CD4-positive, alpha-beta memory T cell (primary cell): ENCODE measurements around the gene TNIK. TPM values are rescaled to one million over a fixed set of nuclear protein-coding genes. Genes with fewer than 3 reads are reported as not detected.

Experiments
- CTCF ChIA-PET: fragments of 350-600 bp; sonication (Branson Sonifier 250); formaldehyde crosslinking; loops from one replicate; lab custom pipeline; 2021; ENCODE audit warnings: inconsistent platforms; ENCODE audit not compliant: partially characterized antibody; lab: Charles Lee
- POLR2A ChIA-PET: fragments of 350-600 bp; sonication (Branson Sonifier 250); formaldehyde crosslinking; loops from one replicate; lab custom pipeline; 2021; ENCODE audit not compliant: partially characterized antibody; lab: Charles Lee
- DNase-seq, 5 donors: peaks; one replicate each; pipeline versions ENCODE4 v3.0.0 to v3.0.0-alpha.2; 2020 to 2022; ENCODE audit warnings: mixed read lengths in 1 of 5
- H3K27ac ChIP-seq: one replicate; pipeline ENCODE4 v1.7.0; 2013; ENCODE audit warnings: low read depth, low read length
- H3K27me3 ChIP-seq: 2 replicates; pipeline ENCODE4 v1.7.0; 2013; ENCODE audit warnings: mild to moderate bottlenecking, low read length, moderate library complexity; ENCODE audit not compliant: insufficient read depth
- H3K36me3 ChIP-seq: 2 replicates; pipeline ENCODE4 v1.7.0; 2013; ENCODE audit warnings: mild to moderate bottlenecking, low read length, moderate library complexity; ENCODE audit not compliant: insufficient read depth
- H3K4me1 ChIP-seq: 2 replicates; pipeline ENCODE4 v1.7.0; 2013; ENCODE audit warnings: mild to moderate bottlenecking, low read length, moderate library complexity; ENCODE audit not compliant: insufficient read depth
- H3K4me3 ChIP-seq, 2 donors: one replicate each; pipeline ENCODE4 v1.7.0; 2013; ENCODE audit warnings: low read length in 2 of 2, mild to moderate bottlenecking in 1 of 2
- H3K9me3 ChIP-seq, 2 donors: one replicate each; pipeline ENCODE4 v1.7.0; 2013; ENCODE audit warnings: low read length in 2 of 2, control low read depth in 1 of 2; ENCODE audit not compliant: control insufficient read depth in 1 of 2
- H3K27ac Mint-ChIP-seq, 7 donors: one replicate each; pipeline ENCODE4 v1.8.0; 2020 to 2021; ENCODE audit warnings: mixed read lengths in 7 of 7, mild to moderate bottlenecking in 6 of 7, inconsistent platforms in 3 of 7, moderate library complexity in 3 of 7
- H3K27me3 Mint-ChIP-seq, 2 donors: one replicate each; pipeline ENCODE4 v1.8.0; 2020 to 2021; ENCODE audit warnings: mixed read lengths in 2 of 2
- H3K36me3 Mint-ChIP-seq, 2 donors: one replicate each; pipeline ENCODE4 v1.8.0; 2020 to 2021; ENCODE audit warnings: mixed read lengths in 2 of 2, inconsistent platforms in 1 of 2, mild to moderate bottlenecking in 1 of 2
- H3K4me1 Mint-ChIP-seq, 4 donors: one replicate each; pipeline ENCODE4 v1.8.0; 2020 to 2021; ENCODE audit warnings: mixed read lengths in 4 of 4, mild to moderate bottlenecking in 1 of 4
- H3K4me3 Mint-ChIP-seq, 8 donors: one replicate each; pipeline ENCODE4 v1.8.0; 2020 to 2021; ENCODE audit warnings: mixed read lengths in 8 of 8, mild to moderate bottlenecking in 7 of 8, moderate library complexity in 6 of 8, inconsistent platforms in 3 of 8
- H3K9me3 Mint-ChIP-seq, 8 donors: one replicate each; pipeline ENCODE4 v1.8.0; 2020 to 2021; ENCODE audit warnings: mixed read lengths in 8 of 8, mild to moderate bottlenecking in 5 of 8, inconsistent platforms in 3 of 8, moderate library complexity in 1 of 8
- intact Hi-C: fragments of 100-400 bp; cut with micrococcal nuclease; formaldehyde crosslinking; loops from one replicate; pipeline ENCODE4 v1.15.1; 2023
- polyA plus RNA-seq, 2 donors: library from polyadenylated mRNA; unstranded; fragments of 300-500 nt; fragmentation: Illumina TruSeq; gene quantifications; one replicate each; pipeline ENCODE4 v1.2.3, GENCODE V29; 2021
- total RNA-seq, 2 experiments: library from RNA; stranded (reverse); gene quantifications; one replicate each; pipeline ENCODE4 v1.2.3, GENCODE V29; 2021

Gene TNIK
- total and polyA plus RNA-seq, 4 experiments from 2014 or later: 14.6 to 93.5 (median 58.1) TPM

DNA sequence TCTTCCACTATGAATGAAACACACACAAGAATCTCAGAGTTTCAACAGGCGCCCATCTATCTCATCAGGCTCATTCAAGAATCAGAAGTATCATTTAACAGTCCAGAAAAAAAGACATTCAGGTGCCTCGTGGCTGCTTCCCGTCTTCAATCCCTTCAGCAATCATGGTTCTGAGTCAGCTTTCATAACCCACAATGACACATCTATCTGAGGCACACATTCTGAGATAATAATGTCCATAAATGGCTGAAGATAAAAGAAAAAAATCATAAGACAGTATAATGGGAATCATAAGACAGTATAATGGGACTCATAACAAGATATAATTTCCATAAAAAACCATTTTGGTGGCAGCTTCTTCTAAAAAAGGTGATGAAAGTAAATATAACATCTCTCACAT, 52.4 kb downstream of the TNIK start:
- Histone ChIP-seq H3K27ac (no peak overlapping the region), H3K27me3 (no peaks in the 10 kb centered on the region), H3K36me3 (no peaks in the 10 kb centered on the region), H3K4me1 (peaks cover 54% of the 10 kb centered on the region), H3K9me3 (no peaks in the 10 kb centered on the region), H3K4me3 (no peak overlapping the region)
- peak overlapping the region in 2 of 8 donors; percentile 26 to 51 for H3K4me3 Mint-ChIP-seq
- no peaks in the 10 kb centered on the region for H3K9me3 Mint-ChIP-seq
- DNase-seq: no peak
- peak overlapping the region in 1 of 7 donors; percentile 8 for H3K27ac Mint-ChIP-seq
- ChIA-PET CTCF (interaction anchor here (1.0 kb wide), 1 partner anchor 158 kb away, joined by 3 read pairs; no protein-coding TSS in a partner anchor), POLR2A (no interaction called here)
- H3K36me3 Mint-ChIP-seq: peaks cover 7 to 13% of the 10 kb centered on the region in 2 donors
- H3K4me1 Mint-ChIP-seq: peaks cover 52 to 82% (median 65%) of the 10 kb centered on the region in 4 donors
- intact Hi-C loops: no loop called here
- no peaks in the 10 kb centered on the region for H3K27me3 Mint-ChIP-seq

DNA sequence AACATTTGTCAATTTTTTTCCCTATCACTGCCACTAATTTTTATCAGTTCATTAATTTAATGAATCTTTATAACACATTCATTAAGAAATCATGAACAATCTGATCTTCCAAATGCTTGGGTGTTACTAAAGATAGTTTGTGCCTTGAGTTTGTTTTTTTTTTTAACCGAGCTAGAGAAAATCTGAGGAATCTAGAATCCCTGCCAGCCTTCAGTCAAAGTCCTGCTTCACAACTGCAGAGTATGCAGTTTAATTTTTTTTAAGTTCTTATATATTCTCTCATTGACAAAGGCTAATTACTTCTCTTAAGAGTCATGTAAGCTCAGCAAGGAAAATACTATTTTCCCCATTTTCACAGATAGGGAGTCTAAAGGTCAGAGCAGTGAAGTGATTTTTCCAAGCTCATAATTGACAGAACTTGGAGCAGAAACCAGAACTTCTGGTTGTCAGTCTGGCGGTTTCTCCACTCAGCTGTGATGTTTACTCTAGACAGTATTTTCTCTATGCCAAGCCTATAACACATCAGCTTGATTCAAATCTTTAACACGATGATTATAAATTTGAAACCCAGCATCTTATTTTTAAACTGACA, 55.7 kb downstream of the TNIK start:
- H3K4me1 ChIP-seq: peaks cover 43% of the 10 kb centered on the region
- H3K4me3 ChIP-seq: no peak overlapping the region
- ChIA-PET CTCF (no interaction called here), POLR2A (no interaction called here)
- H3K9me3 ChIP-seq: no peaks in the 10 kb centered on the region
- no peak overlapping the region for H3K27ac ChIP-seq
- Mint-ChIP-seq H3K27me3 (no peaks in the 10 kb centered on the region), H3K27ac (no peak overlapping the region), H3K9me3 (peaks cover 0 to 2% (median 0%) of the 10 kb centered on the region in 8 donors), H3K36me3 (peaks cover 9 to 18% of the 10 kb centered on the region in 2 donors), H3K4me3 (peak overlapping the region in 1 of 8 donors; percentile 26), H3K4me1 (peaks cover 46 to 87% (median 68%) of the 10 kb centered on the region in 4 donors)
- DNase-seq: no peak
- H3K36me3 ChIP-seq: no peaks in the 10 kb centered on the region
- H3K27me3 ChIP-seq: no peaks in the 10 kb centered on the region
- intact Hi-C loops: no loop called here

DNA sequence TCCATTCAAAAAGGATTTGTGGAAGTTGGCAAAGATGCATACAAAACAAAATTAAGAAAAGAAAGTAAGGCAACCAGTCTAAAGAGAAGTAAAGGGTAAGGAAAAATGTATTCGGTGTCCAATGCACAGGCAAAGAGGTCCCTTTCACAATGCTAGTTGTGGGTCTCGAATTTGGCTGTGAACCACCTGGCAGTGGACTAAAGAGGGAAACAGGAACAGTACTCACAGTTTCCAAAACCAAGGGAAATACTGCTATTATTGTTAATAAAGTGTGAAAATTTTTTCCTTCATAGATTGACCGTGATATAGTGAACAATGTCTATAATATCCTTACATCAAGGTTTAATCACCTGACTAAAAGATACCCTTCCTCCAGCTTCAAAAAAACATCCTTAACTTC, 57.9 kb downstream of the TNIK start:
- ChIA-PET CTCF (no interaction called here), POLR2A (no interaction called here)
- no peaks in the 10 kb centered on the region for H3K27me3 ChIP-seq
- Mint-ChIP-seq H3K4me3 (no peak overlapping the region), H3K4me1 (peaks cover 38 to 81% (median 64%) of the 10 kb centered on the region in 4 donors), H3K36me3 (peaks cover 5 to 19% of the 10 kb centered on the region in 2 donors), H3K27me3 (no peaks in the 10 kb centered on the region), H3K27ac (peak overlapping the region in 1 of 7 donors; percentile 15), H3K9me3 (peaks cover 0 to 2% (median 0%) of the 10 kb centered on the region in 8 donors)
- no peak for DNase-seq
- H3K4me1 ChIP-seq: peaks cover 27% of the 10 kb centered on the region
- no peak overlapping the region for H3K27ac ChIP-seq
- H3K4me3 ChIP-seq: no peak overlapping the region
- no peaks in the 10 kb centered on the region for H3K36me3 ChIP-seq
- intact Hi-C loops: no loop called here
- H3K9me3 ChIP-seq: no peaks in the 10 kb centered on the region

DNA sequence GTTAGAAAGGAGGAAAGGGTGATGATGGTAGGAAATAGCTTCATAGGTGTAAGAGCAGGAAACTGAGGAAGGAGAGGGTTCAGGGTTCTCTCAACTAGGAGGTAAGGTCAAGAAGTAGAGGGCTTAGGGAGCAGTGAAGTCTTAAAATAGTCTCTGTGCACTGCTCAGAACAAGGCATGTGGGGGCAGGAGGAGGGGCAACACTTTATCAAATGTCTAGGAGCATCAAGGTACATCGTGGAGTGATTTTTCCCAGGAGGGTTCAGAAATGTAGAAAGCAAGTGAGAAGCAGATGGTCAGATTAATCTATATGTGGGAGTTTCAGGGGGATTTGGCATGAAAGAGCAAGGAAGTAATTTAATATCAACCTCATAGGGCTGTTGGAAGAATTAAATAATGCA, 58.8 kb downstream of the TNIK start:
- H3K9me3 ChIP-seq: no peaks in the 10 kb centered on the region
- H3K36me3 ChIP-seq: no peaks in the 10 kb centered on the region
- Mint-ChIP-seq H3K4me1 (peaks cover 37 to 81% (median 65%) of the 10 kb centered on the region in 4 donors), H3K9me3 (peaks cover 0 to 3% (median 0%) of the 10 kb centered on the region in 8 donors), H3K27ac (peak overlapping the region in 2 of 7 donors; percentile 20 to 36), H3K27me3 (no peaks in the 10 kb centered on the region), H3K4me3 (peak overlapping the region in 2 of 8 donors; percentile 1 to 43), H3K36me3 (peaks cover 5 to 13% of the 10 kb centered on the region in 2 donors)
- no peaks in the 10 kb centered on the region for H3K27me3 ChIP-seq
- intact Hi-C loops: no loop called here
- H3K27ac ChIP-seq: no peak overlapping the region
- ChIA-PET CTCF (no interaction called here), POLR2A (interaction anchor here (1.1 kb wide), 1 partner anchor 59 kb away, joined by 3 read pairs; the partner anchor contains the start of gene TNIK)
- DNase-seq: no peak
- H3K4me3 ChIP-seq: no peak overlapping the region
- peaks cover 27% of the 10 kb centered on the region for H3K4me1 ChIP-seq

DNA sequence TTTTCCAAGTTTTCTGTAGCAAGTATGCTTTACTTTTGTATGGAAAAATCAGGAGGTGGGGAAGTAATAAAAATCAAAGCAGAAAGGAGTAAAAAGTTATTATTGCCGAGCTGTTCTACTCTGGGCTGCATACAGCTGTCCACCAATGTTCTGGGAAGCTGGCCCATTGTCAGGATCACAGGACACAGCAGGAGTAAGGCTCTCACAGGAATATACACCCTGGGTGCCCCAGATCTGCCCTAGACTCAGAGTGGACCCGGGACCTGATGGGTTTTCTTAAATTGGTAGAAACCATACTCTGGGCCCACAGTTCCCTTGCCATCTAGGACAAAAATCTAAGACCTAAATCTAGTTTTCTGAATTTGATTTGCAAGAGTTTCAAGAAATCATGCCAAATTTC, 60.4 kb downstream of the TNIK start:
- H3K4me1 ChIP-seq: peaks cover 20% of the 10 kb centered on the region
- peaks cover 45 to 83% (median 65%) of the 10 kb centered on the region in 4 donors for H3K4me1 Mint-ChIP-seq
- no peaks in the 10 kb centered on the region for H3K27me3 Mint-ChIP-seq
- H3K27ac Mint-ChIP-seq: no peak overlapping the region
- H3K4me3 ChIP-seq: no peak overlapping the region
- intact Hi-C loops: no loop called here
- ChIA-PET POLR2A (no interaction called here), CTCF (no interaction called here)
- no peaks in the 10 kb centered on the region for H3K36me3 ChIP-seq
- H3K27me3 ChIP-seq: no peaks in the 10 kb centered on the region
- no peak overlapping the region for H3K4me3 Mint-ChIP-seq
- peaks cover 0 to 4% (median 0%) of the 10 kb centered on the region in 8 donors for H3K9me3 Mint-ChIP-seq
- no peaks in the 10 kb centered on the region for H3K9me3 ChIP-seq
- peaks cover 3 to 10% of the 10 kb centered on the region in 2 donors for H3K36me3 Mint-ChIP-seq
- DNase-seq: no peak
- H3K27ac ChIP-seq: no peak overlapping the region

DNA sequence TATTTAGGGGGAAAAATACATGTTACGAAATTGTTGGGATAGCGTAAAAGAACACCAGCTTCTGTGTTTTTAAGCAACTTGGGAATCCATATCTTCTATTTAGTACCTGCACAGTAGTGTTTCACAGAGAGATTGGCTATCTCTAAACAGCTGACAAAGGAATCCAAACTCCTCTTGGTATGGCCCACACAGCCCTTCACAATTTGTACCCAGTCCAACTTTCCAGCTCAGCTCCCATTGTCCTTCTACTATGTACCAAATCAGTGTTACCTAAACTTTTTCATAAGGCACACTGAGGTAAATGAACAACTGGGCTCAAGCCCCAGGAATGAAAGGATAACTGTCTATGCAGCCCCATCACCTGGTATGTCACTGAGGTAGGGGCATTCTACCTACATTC, 61.9 kb downstream of the TNIK start:
- H3K4me1 ChIP-seq: peaks cover 15% of the 10 kb centered on the region
- no peaks in the 10 kb centered on the region for H3K27me3 ChIP-seq
- H3K27me3 Mint-ChIP-seq: no peaks in the 10 kb centered on the region
- H3K36me3 ChIP-seq: no peaks in the 10 kb centered on the region
- peaks cover 0 to 9% (median under 1%) of the 10 kb centered on the region in 8 donors for H3K9me3 Mint-ChIP-seq
- CTCF ChIA-PET: no interaction called here
- no peak overlapping the region for H3K4me3 Mint-ChIP-seq
- H3K4me1 Mint-ChIP-seq: peaks cover 50 to 78% (median 59%) of the 10 kb centered on the region in 4 donors
- peak overlapping the region in 1 of 7 donors; percentile 30 for H3K27ac Mint-ChIP-seq
- DNase-seq: no peak
- H3K36me3 Mint-ChIP-seq: peaks cover 6 to 17% of the 10 kb centered on the region in 2 donors
- intact Hi-C loops: no loop called here
- no peaks in the 10 kb centered on the region for H3K9me3 ChIP-seq
- POLR2A ChIA-PET: no interaction called here
- H3K27ac ChIP-seq: no peak overlapping the region
- no peak overlapping the region for H3K4me3 ChIP-seq

DNA sequence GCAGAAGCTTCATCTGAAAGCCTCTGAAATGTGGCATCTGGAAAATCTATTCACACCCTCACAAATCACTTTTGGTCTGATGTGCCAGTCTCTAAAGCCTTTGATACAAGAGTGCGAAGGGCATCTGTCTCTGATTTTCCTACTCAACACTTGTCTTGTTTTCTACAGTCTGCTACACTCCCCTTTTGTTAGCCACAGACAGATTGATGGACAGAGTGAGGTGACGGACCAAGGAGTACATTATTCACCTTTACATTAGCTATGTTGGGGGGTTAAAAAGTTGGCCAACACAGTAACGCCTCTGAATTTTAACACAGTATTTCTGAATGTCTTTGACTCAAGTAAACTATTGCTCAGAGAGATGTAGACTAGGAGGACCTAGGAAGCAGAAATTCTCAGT, 63.1 kb downstream of the TNIK start:
- H3K9me3 Mint-ChIP-seq: peaks cover 0 to 16% (median 5%) of the 10 kb centered on the region in 8 donors
- DNase-seq: no peak
- H3K27me3 Mint-ChIP-seq: no peaks in the 10 kb centered on the region
- H3K27ac Mint-ChIP-seq: no peak overlapping the region
- Histone ChIP-seq H3K27ac (no peak overlapping the region), H3K36me3 (no peaks in the 10 kb centered on the region), H3K4me1 (peaks cover 9% of the 10 kb centered on the region), H3K27me3 (no peaks in the 10 kb centered on the region), H3K4me3 (no peak overlapping the region), H3K9me3 (no peaks in the 10 kb centered on the region)
- ChIA-PET CTCF (no interaction called here), POLR2A (no interaction called here)
- H3K4me1 Mint-ChIP-seq: peaks cover 49 to 74% (median 50%) of the 10 kb centered on the region in 4 donors
- peaks cover 12 to 20% of the 10 kb centered on the region in 2 donors for H3K36me3 Mint-ChIP-seq
- intact Hi-C loops: no loop called here
- no peak overlapping the region for H3K4me3 Mint-ChIP-seq
